Activated T-helper 17 cell treated with anti-CD3 and anti-CD28 coated beads, Interleukin-2, amount 50 U/mL, for 72 hours (primary cell): ENCODE measurements around the gene FARS2. TPM values are rescaled to one million over a fixed set of nuclear protein-coding genes. Genes with fewer than 3 reads are reported as not detected.
"Not testable (repeated sequence)": the region's sequence is repeated elsewhere in the genome, so short reads cannot be mapped to it uniquely, and the experiment has no call there.

Experiments used
- ATAC-seq: fragments of 150-1000 bp; cut with Tn5 transposase; replicated peaks from 2 replicates; pipeline ENCODE4 v1.10.0; 2021; ENCODE audit warnings: mild to moderate bottlenecking, moderate library complexity
- H3K27ac Mint-ChIP-seq: one replicate; pipeline ENCODE4 v1.8.0; 2022; ENCODE audit warnings: mixed read lengths
- H3K27me3 Mint-ChIP-seq: one replicate; pipeline ENCODE4 v1.8.0; 2022; ENCODE audit warnings: mixed read lengths
- H3K36me3 Mint-ChIP-seq: one replicate; pipeline ENCODE4 v1.8.0; 2022; ENCODE audit warnings: low read depth, mild to moderate bottlenecking, mixed read lengths
- H3K4me1 Mint-ChIP-seq: one replicate; pipeline ENCODE4 v1.8.0; 2022; ENCODE audit warnings: mixed read lengths
- H3K4me3 Mint-ChIP-seq: one replicate; pipeline ENCODE4 v1.8.0; 2022; ENCODE audit warnings: mild to moderate bottlenecking, mixed read lengths
- H3K9me3 Mint-ChIP-seq: one replicate; pipeline ENCODE4 v1.8.0; 2022; ENCODE audit warnings: mixed read lengths
- total RNA-seq, 2 donors: library from RNA; stranded (reverse); gene quantifications; one replicate each; pipeline ENCODE4 v1.2.3, GENCODE V29; 2022

The FARS2 gene
- total RNA-seq, 2 donors from 2014 or later, result 19.3 to 48.3 TPM

GRCh38 chr6:5695260-5696245 is 434.2 kb downstream of the FARS2 start:
- Mint-ChIP-seq H3K27ac (no peak overlapping the region), H3K36me3 (peaks cover 5% of the 10 kb centered on the region)

GRCh38 chr6:5697508-5697907 is 436.2 kb downstream of the FARS2 start:
- Mint-ChIP-seq H3K4me1 (no peaks in the 10 kb centered on the region), H3K27me3 (no peaks in the 10 kb centered on the region), H3K4me3 (no peak overlapping the region), H3K36me3 (no peaks in the 10 kb centered on the region), H3K9me3 (no peaks in the 10 kb centered on the region), H3K27ac (no peak overlapping the region)
- no peak for ATAC-seq

More at GRCh38 chr6:5695260-5696245, 434.2 kb downstream of the FARS2 start:
- H3K4me1 Mint-ChIP-seq, result no peaks in the 10 kb centered on the region
- no peak for ATAC-seq
- no peaks in the 10 kb centered on the region for H3K27me3 Mint-ChIP-seq
- peaks cover 5% of the 10 kb centered on the region for H3K9me3 Mint-ChIP-seq
- H3K4me3 Mint-ChIP-seq, result no peak overlapping the region

- H3K36me3 Mint-ChIP-seq, result no peaks in the 10 kb centered on the region
- no peak for ATAC-seq
- H3K27ac Mint-ChIP-seq, result no peak overlapping the region
- H3K9me3 Mint-ChIP-seq, result no peaks in the 10 kb centered on the region
- H3K4me1 Mint-ChIP-seq, result no peaks in the 10 kb centered on the region
- H3K4me3 Mint-ChIP-seq, result no peak overlapping the region
- no peaks in the 10 kb centered on the region for H3K27me3 Mint-ChIP-seq
Measured at GRCh38 chr6:5698318-5698717, 437.0 kb downstream of the FARS2 start.

GRCh38 chr6:5699064-5699463 is 437.8 kb downstream of the FARS2 start:
- not testable (repeated sequence) for H3K4me3 Mint-ChIP-seq, H3K36me3 Mint-ChIP-seq, H3K27ac Mint-ChIP-seq, H3K4me1 Mint-ChIP-seq, H3K9me3 Mint-ChIP-seq, ATAC-seq, H3K27me3 Mint-ChIP-seq

- H3K27ac Mint-ChIP-seq, result no peak overlapping the region
- ATAC-seq, result no peak
- H3K27me3 Mint-ChIP-seq, result no peaks in the 10 kb centered on the region
- H3K4me3 Mint-ChIP-seq, result no peak overlapping the region
- no peaks in the 10 kb centered on the region for H3K36me3 Mint-ChIP-seq
- no peaks in the 10 kb centered on the region for H3K9me3 Mint-ChIP-seq
- peaks cover 6% of the 10 kb centered on the region for H3K4me1 Mint-ChIP-seq
Measured at GRCh38 chr6:5701174-5701573, 439.9 kb downstream of the FARS2 start.

- H3K9me3 Mint-ChIP-seq, result no peaks in the 10 kb centered on the region
- H3K36me3 Mint-ChIP-seq, result no peaks in the 10 kb centered on the region
- no peaks in the 10 kb centered on the region for H3K27me3 Mint-ChIP-seq
- H3K4me3 Mint-ChIP-seq, result no peak overlapping the region
- no peak overlapping the region for H3K27ac Mint-ChIP-seq
- ATAC-seq, result no peak
- peaks cover 6% of the 10 kb centered on the region for H3K4me1 Mint-ChIP-seq
Measured at GRCh38 chr6:5704708-5705107, 443.4 kb downstream of the FARS2 start.

- no peak for ATAC-seq
- Mint-ChIP-seq H3K36me3 (no peaks in the 10 kb centered on the region), H3K4me3 (no peak overlapping the region), H3K9me3 (no peaks in the 10 kb centered on the region), H3K27ac (no peak overlapping the region), H3K4me1 (peaks cover 6% of the 10 kb centered on the region), H3K27me3 (no peaks in the 10 kb centered on the region)
Measured at GRCh38 chr6:5705252-5705651, 443.9 kb downstream of the FARS2 start.

GRCh38 chr6:5706124-5707033 is 445.1 kb downstream of the FARS2 start:
- H3K4me3 Mint-ChIP-seq, result peak overlapping the region; percentile 4
- peaks cover 6% of the 10 kb centered on the region for H3K4me1 Mint-ChIP-seq
- peak; percentile 56 for ATAC-seq
- H3K27me3 Mint-ChIP-seq, result no peaks in the 10 kb centered on the region
- peak overlapping the region; percentile 35 for H3K27ac Mint-ChIP-seq
- no peaks in the 10 kb centered on the region for H3K9me3 Mint-ChIP-seq
- H3K36me3 Mint-ChIP-seq, result no peaks in the 10 kb centered on the region

- no peaks in the 10 kb centered on the region for H3K9me3 Mint-ChIP-seq
- H3K27me3 Mint-ChIP-seq, result no peaks in the 10 kb centered on the region
- H3K4me3 Mint-ChIP-seq, result no peak overlapping the region
- no peak for ATAC-seq
- H3K27ac Mint-ChIP-seq, result no peak overlapping the region
- peaks cover 6% of the 10 kb centered on the region for H3K4me1 Mint-ChIP-seq
- H3K36me3 Mint-ChIP-seq, result no peaks in the 10 kb centered on the region
Measured at GRCh38 chr6:5707281-5708045, 446.1 kb downstream of the FARS2 start.

- Mint-ChIP-seq H3K4me1 (peaks cover 5% of the 10 kb centered on the region), H3K27me3 (no peaks in the 10 kb centered on the region)
Measured at GRCh38 chr6:5710516-5710915, 449.2 kb downstream of the FARS2 start.

GRCh38 chr6:5710936-5711335 is 449.6 kb downstream of the FARS2 start:
- no peak for ATAC-seq
- Mint-ChIP-seq H3K27me3 (no peaks in the 10 kb centered on the region), H3K4me3 (no peak overlapping the region), H3K36me3 (no peaks in the 10 kb centered on the region), H3K4me1 (peaks cover under 1% of the 10 kb centered on the region), H3K27ac (peak overlapping the region; percentile 25), H3K9me3 (peaks cover 4% of the 10 kb centered on the region)

More at GRCh38 chr6:5710516-5710915, 449.2 kb downstream of the FARS2 start:
- H3K27ac Mint-ChIP-seq, result peak overlapping the region; percentile 25
- ATAC-seq, result no peak
- peaks cover 4% of the 10 kb centered on the region for H3K9me3 Mint-ChIP-seq
- H3K36me3 Mint-ChIP-seq, result no peaks in the 10 kb centered on the region
- no peak overlapping the region for H3K4me3 Mint-ChIP-seq

GRCh38 chr6:5712349-5713215 is 451.3 kb downstream of the FARS2 start:
- no peak for ATAC-seq
- H3K27me3 Mint-ChIP-seq, result no peaks in the 10 kb centered on the region
- H3K36me3 Mint-ChIP-seq, result no peaks in the 10 kb centered on the region
- no peaks in the 10 kb centered on the region for H3K4me1 Mint-ChIP-seq
- H3K27ac Mint-ChIP-seq, result no peak overlapping the region
- H3K9me3 Mint-ChIP-seq, result peaks cover 12% of the 10 kb centered on the region
- H3K4me3 Mint-ChIP-seq, result no peak overlapping the region

- H3K9me3 Mint-ChIP-seq, result peaks cover 12% of the 10 kb centered on the region
- H3K27me3 Mint-ChIP-seq, result no peaks in the 10 kb centered on the region
- ATAC-seq, result no peak
- H3K4me3 Mint-ChIP-seq, result no peak overlapping the region
- H3K27ac Mint-ChIP-seq, result no peak overlapping the region
- no peaks in the 10 kb centered on the region for H3K4me1 Mint-ChIP-seq
- no peaks in the 10 kb centered on the region for H3K36me3 Mint-ChIP-seq
Measured at GRCh38 chr6:5713519-5713918, 452.2 kb downstream of the FARS2 start.
